GM18870 (cell line): ENCODE data around the gene TSPAN11.

Experiments used
- ATAC-seq: cut with Tn5 transposase; IDR thresholded peaks from one replicate; pipeline ENCODE4 v1.9.1; 2021; ENCODE audit warnings: moderate library complexity; ENCODE audit not compliant: unreplicated experiment

The TSPAN11 gene

GRCh38 chr12:30977537-30978349, 51.2 kb downstream of the TSPAN11 start:
- no peak for ATAC-seq

- no peak for ATAC-seq
Measured at GRCh38 chr12:30978639-30979038, 52.1 kb downstream of the TSPAN11 start.

- no peak for ATAC-seq
Measured at GRCh38 chr12:30979371-30980259, 53.1 kb downstream of the TSPAN11 start.

- ATAC-seq, result no peak
Measured at GRCh38 chr12:30980955-30981662, 54.6 kb downstream of the TSPAN11 start.

GRCh38 chr12:30982413-30982812, 55.9 kb downstream of the TSPAN11 start:
- ATAC-seq, result no peak

GRCh38 chr12:30985814-30986452, 59.4 kb downstream of the TSPAN11 start:
- ATAC-seq, result no peak

GRCh38 chr12:30988086-30988485, 61.5 kb downstream of the TSPAN11 start:
- no peak for ATAC-seq

- ATAC-seq, result no peak
Measured at GRCh38 chr12:30988646-30989286, 62.2 kb downstream of the TSPAN11 start.

GRCh38 chr12:30989754-30990153, 63.2 kb downstream of the TSPAN11 start:
- ATAC-seq, result no peak

- no peak for ATAC-seq
Measured at GRCh38 chr12:30990316-30990715, 63.8 kb downstream of the TSPAN11 start.

GRCh38 chr12:30990776-30991175, 64.2 kb downstream of the TSPAN11 start:
- no peak for ATAC-seq

- no peak for ATAC-seq
Measured at GRCh38 chr12:30991466-30991865, 64.9 kb downstream of the TSPAN11 start.

- no peak for ATAC-seq
Measured at GRCh38 chr12:30992381-30992780, 65.8 kb downstream of the TSPAN11 start.

GRCh38 chr12:30993766-30994165, 67.2 kb downstream of the TSPAN11 start:
- no peak for ATAC-seq

- ATAC-seq, result no peak
Measured at GRCh38 chr12:30994274-30994673, 67.7 kb downstream of the TSPAN11 start.

- ATAC-seq, result no peak
Measured at GRCh38 chr12:30996255-30996654, 69.7 kb downstream of the TSPAN11 start.

- ATAC-seq, result no peak
Measured at GRCh38 chr12:30996752-30997151, 70.2 kb downstream of the TSPAN11 start.

- no peak for ATAC-seq
Measured at GRCh38 chr12:30997685-30998440, 71.3 kb downstream of the TSPAN11 start.

- ATAC-seq, result no peak
Measured at GRCh38 chr12:30999011-30999410, 72.5 kb downstream of the TSPAN11 start.

GRCh38 chr12:30999723-31000122, 73.2 kb downstream of the TSPAN11 start:
- ATAC-seq, result no peak
